C4-2B (cell line): ENCODE results near the gene KCNK13.

Source experiments
- H3K27ac ChIP-seq: fragments of 450-650 bp; 2 replicates; pipeline ENCODE4 v1.5.1; 2017
- CTCF ChIP-seq: fragments of 450-650 bp; conservative IDR thresholded peaks from 2 replicates; pipeline ENCODE4 v1.5.1; 2017; ENCODE audit warnings: mild to moderate bottlenecking
- ZFX ChIP-seq: fragments of 450-650 bp; IDR thresholded peaks from 2 replicates; pipeline ENCODE4 v1.6.1; 2017

Gene KCNK13

GRCh38 chr14:90093942-90094595 lies 32.3 kb downstream of the KCNK13 start:
- H3K27ac ChIP-seq = no peak overlapping the region
- TF ChIP-seq ZFX = no peak
- no peak for TF ChIP-seq CTCF

- no peak for TF ChIP-seq ZFX
- TF ChIP-seq CTCF = no peak
- H3K27ac ChIP-seq = no peak overlapping the region
Observed at GRCh38 chr14:90095096-90095495, 33.3 kb downstream of the KCNK13 start.

GRCh38 chr14:90096566-90096965 lies 34.8 kb downstream of the KCNK13 start:
- TF ChIP-seq CTCF = no peak
- TF ChIP-seq ZFX = no peak
- no peak overlapping the region for H3K27ac ChIP-seq

- H3K27ac ChIP-seq = no peak overlapping the region
- TF ChIP-seq ZFX (no peak), CTCF (no peak)
Observed at GRCh38 chr14:90103808-90104207, 42.0 kb downstream of the KCNK13 start.

- TF ChIP-seq ZFX (no peak), CTCF (no peak)
- no peak overlapping the region for H3K27ac ChIP-seq
Observed at GRCh38 chr14:90105756-90106155, 44.0 kb downstream of the KCNK13 start.

GRCh38 chr14:90107789-90108188 lies 46.0 kb downstream of the KCNK13 start:
- TF ChIP-seq CTCF (no peak), ZFX (no peak)
- no peak overlapping the region for H3K27ac ChIP-seq

- TF ChIP-seq ZFX (no peak), CTCF (no peak; the same call in 1 of the 2 replicates)
- no peak overlapping the region for H3K27ac ChIP-seq
Observed at GRCh38 chr14:90109858-90110257, 48.1 kb downstream of the KCNK13 start.
